Measurements from ENCODE around the gene CDC42BPG.

- TF ChIP-seq CTCF (IDR thresholded peaks at IDR 0.05) = no peak
- no peak for TF ChIP-seq POLR2AphosphoS5 (IDR thresholded peaks at IDR 0.05; ENCODE audit: insufficient read depth in 1 of 2, low read depth in 1 of 2)
- TF ChIP-seq POLR2A (IDR thresholded peaks at IDR 0.05) = no peak
Observed at GRCh38 chr11:64891880-64892279, 47.4 kb upstream of the CDC42BPG start.
